GM10266 (cell line): ENCODE measurements around the gene KIF21A.
A peak's percentile ranks its signal among the peaks of the same experiment; 100 is the strongest.

ENCODE experiments used
- DNase-seq: peaks from one replicate; pipeline ENCODE4 v3.0.0; 2012; ENCODE audit errors: extremely low spot score
- TF ChIP-seq, protein P1 (sequence below): IDR thresholded peaks from 2 replicates; pipeline ENCODE4 v1.5.1; 2012; ENCODE audit warnings: mild to moderate bottlenecking, low read depth; ENCODE audit not compliant: control insufficient read depth, insufficient read depth; ENCODE audit errors: missing control alignments

Gene KIF21A

DNA sequence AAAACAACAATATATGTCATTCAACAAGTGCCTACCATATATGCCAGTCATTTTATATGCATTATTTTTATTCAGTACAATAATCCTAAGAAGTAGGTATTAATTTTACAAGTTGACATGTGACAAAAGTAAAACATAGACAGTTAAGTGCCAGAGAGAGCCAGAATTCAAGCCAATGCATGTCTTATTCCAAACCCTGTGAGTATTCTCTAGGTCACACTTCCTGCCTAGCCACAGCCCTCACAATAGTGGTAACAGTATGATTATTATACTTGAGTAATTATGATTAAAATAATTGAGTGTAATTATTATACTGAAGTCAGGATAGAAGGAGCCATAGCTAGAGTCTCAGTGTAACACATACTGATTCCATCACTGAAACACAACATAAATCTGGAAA, 52.2 kb downstream of the KIF21A start:
- DNase-seq: no peak
- TF ChIP-seq, protein P1, sequence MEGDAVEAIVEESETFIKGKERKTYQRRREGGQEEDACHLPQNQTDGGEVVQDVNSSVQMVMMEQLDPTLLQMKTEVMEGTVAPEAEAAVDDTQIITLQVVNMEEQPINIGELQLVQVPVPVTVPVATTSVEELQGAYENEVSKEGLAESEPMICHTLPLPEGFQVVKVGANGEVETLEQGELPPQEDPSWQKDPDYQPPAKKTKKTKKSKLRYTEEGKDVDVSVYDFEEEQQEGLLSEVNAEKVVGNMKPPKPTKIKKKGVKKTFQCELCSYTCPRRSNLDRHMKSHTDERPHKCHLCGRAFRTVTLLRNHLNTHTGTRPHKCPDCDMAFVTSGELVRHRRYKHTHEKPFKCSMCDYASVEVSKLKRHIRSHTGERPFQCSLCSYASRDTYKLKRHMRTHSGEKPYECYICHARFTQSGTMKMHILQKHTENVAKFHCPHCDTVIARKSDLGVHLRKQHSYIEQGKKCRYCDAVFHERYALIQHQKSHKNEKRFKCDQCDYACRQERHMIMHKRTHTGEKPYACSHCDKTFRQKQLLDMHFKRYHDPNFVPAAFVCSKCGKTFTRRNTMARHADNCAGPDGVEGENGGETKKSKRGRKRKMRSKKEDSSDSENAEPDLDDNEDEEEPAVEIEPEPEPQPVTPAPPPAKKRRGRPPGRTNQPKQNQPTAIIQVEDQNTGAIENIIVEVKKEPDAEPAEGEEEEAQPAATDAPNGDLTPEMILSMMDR: no peak

DNA sequence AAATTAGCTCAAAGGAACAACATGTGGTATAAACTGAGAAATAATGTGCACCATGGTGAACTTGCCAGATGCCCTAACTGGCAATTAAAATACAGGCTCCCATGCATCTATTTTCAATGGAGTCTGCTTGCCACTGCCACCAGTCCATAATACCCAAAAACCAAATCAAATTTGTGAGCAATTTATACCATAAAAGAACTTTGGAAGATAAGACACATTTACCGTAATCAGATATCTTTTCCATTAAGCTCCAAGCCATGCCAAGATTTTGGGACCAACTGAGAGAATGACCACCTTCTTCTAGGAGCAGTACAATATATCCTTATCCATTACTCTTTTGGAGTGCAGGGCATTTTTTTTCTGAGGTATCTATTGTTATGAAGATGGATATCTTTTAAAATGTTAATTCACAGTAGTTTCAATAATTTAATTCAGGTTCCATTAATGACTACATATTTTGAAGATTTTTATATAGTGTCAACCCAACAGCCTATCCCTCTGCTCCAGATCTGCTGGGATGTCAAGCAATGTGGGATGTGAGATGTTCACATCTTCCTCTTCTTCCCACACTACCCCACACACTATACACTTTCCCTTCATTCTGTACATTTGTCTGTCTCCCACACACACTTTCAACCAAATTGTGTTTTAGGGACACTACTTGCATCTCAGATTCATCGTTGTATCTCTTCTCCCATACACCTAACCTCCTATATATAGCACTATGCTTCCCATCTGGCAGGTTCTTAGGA, 53.3 kb downstream of the KIF21A start:
- TF ChIP-seq, protein P1: no peak
- DNase-seq: no peak

DNA sequence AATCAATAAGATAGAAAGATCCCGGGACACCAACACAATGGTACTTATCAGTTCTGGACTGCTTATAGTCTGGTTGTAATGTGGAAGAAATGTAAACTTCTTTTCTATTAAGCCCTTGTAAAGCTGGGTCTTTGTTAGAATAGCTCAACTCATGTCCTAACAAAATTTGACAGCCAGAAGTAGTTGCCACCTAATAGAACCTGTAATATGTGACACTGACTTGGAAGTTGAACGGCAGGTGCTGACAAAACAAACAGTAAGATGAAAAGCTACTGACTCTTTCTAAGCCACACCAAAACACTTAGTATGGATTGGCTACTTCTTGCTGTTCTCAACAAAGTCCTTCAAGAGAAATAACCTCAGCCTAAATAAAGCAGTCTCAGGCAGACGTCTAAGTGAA, 56.6 kb downstream of the KIF21A start:
- DNase-seq: no peak
- TF ChIP-seq, protein P1: no peak

DNA sequence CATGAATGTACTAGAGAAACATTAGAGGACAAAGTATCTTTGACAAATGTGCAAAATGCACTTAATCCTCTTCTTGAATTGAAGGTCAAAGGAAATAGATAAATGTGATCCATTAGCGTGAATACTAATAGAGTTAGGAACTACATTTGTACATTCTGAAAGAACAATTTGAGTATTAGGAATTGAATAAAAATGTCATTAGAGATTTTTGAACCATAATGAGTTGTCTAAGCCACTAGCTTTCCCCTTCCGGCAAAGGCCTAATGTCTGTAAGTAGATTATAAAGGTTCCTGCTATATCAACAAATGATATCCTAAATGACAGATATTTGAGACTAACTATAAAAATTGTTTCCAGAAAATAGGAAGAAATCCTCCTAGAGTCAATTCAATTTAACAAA, 59.8 kb downstream of the KIF21A start:
- TF ChIP-seq, protein P1: no peak
- no peak for DNase-seq

DNA sequence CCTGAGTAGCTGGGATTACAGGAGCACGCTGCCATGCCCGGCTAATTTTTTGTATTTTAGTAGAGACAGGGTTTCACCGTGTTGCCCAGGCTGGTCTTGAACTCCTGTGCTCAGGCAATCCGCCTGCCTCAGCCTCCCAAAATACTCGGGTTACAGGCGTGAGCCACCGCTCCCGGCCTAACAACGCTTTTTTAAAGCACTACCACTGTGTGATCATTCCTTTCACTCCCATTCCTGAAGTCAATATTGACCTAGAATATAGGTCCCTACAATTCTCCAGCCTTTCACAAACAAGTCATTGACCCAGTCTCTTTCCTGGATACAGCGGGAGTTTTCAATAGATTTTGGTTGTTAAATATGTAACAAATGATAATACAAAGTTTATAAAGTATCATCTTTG, 62.8 kb downstream of the KIF21A start:
- TF ChIP-seq, protein P1: no peak
- no peak for DNase-seq

DNA sequence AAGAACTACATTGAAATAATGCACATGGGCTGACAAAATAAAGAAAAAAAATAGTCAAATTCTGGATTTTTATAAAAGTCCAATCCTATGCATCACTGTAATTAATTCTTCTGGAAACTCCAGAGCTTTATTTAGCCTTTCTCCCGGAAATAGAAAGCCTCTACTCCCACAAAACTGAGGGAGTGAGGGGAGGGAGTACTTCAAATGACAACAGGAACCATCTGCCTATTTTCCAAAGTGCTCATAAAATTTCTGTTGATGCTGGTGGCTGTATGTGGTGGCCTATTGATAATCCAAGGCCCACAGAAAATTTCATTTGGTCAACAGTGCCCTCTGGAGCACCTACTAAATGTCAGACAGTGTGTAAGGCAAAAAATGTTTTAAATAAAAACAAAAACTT, 64.6 kb downstream of the KIF21A start:
- DNase-seq: no peak
- TF ChIP-seq, protein P1: peak; percentile 4

DNA sequence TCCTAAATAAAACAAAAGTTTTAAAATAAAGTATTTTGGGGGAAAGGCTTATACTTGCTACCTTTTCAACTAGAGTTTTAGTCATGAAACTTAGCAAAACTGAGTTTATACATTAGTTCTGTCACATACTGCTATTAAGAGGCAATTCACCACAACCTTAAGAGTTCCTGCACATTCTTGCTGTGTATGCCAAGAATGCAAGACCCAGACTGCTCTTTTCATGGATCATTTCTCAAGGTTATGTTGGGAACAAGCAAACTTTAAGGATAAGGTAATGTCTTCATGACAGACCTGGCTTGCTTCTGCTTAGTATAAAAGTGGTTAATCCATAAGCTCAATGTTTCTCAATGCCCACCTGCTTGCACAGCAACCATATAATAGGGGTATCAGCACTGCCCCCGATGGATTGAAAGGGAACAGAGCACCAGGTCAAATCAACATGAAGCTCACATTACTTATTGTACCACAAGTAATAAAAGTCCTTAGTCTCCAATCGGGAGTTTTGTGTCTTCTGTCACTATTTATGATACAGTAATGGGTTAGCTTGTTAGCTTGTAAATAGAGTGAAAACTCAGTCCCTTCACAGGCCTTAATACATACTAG, 67.6 kb downstream of the KIF21A start:
- DNase-seq: no peak
- TF ChIP-seq, protein P1: no peak
